HCT116 (cell line): Measurements from ENCODE around the gene MMP26.

Experiments
- ATF3 ChIP-seq: IDR thresholded peaks from 2 replicates; pipeline ENCODE4 v1.6.1; 2012
- CBX3 ChIP-seq: IDR thresholded peaks from 2 replicates; pipeline ENCODE4 v1.6.1; 2012; ENCODE audit warnings: low read depth
- CTCF ChIP-seq, 3 experiments: fragments of 200-600 bp in 1 of 3; sonication (generic) in 1 of 3; IDR thresholded peaks in 2 of 3; conservative IDR thresholded peaks in 1 of 3; 2 replicates each; pipeline ENCODE4 v1.5.1; 2012 to 2017; ENCODE audit warnings: low read depth in 2 of 3, low read length in 2 of 3, antibody characterized with exemption in 1 of 3, borderline replicate concordance in 1 of 3, control low read depth in 1 of 3, mild to moderate bottlenecking in 1 of 3, mixed read lengths in 1 of 3, mixed run types in 1 of 3, moderate library complexity in 1 of 3; ENCODE audit not compliant: insufficient read depth in 1 of 3
- EZH2 ChIP-seq: fragments of 200-600 bp; sonication (generic); IDR thresholded peaks from 2 replicates; pipeline ENCODE4 v1.6.1; 2017; ENCODE audit warnings: antibody characterized with exemption, mixed run types
- EZH2phosphoT487 ChIP-seq: fragments of 200-600 bp; IDR thresholded peaks from 2 replicates; pipeline ENCODE4 v1.6.1; 2018; ENCODE audit warnings: antibody characterized with exemption, borderline replicate concordance
- POLR2AphosphoS5 ChIP-seq: IDR thresholded peaks from 2 replicates; pipeline ENCODE4 v1.6.1; 2011; ENCODE audit warnings: mild to moderate bottlenecking, low read depth, low read length, moderate library complexity
- TCF7L2 ChIP-seq: IDR thresholded peaks from 2 replicates; pipeline ENCODE4 v1.7.0; 2011; ENCODE audit warnings: borderline replicate concordance, inconsistent platforms; ENCODE audit not compliant: insufficient read depth, insufficient read length; ENCODE audit errors: extremely low read depth
- YY1 ChIP-seq: IDR thresholded peaks from 2 replicates; pipeline ENCODE4 v1.6.1; 2011; ENCODE audit warnings: low read length, low read depth, moderate library complexity, mild to moderate bottlenecking; ENCODE audit not compliant: insufficient replicate concordance; ENCODE audit errors: extremely low read depth
- ZNF274 ChIP-seq: fragments of 200-500 bp; sonication (Bioruptor generic); IDR thresholded peaks from 2 replicates; pipeline ENCODE4 v1.6.1; 2014; ENCODE audit warnings: mild to moderate bottlenecking, low read depth, low read length, inconsistent platforms
- TF ChIP-seq, protein P1 (sequence below): IDR thresholded peaks from 2 replicates; pipeline ENCODE4 v1.6.1; 2011; ENCODE audit warnings: mild to moderate bottlenecking, low read length, moderate library complexity; ENCODE audit not compliant: insufficient replicate concordance; ENCODE audit errors: extremely low read depth
- TF ChIP-seq, protein P2 (sequence below): IDR thresholded peaks from 2 replicates; pipeline ENCODE4 v1.6.1; 2012; ENCODE audit warnings: low read depth

GRCh38 chr11:4682623-4683419, 21.8 kb upstream of the MMP26 start:
- TF ChIP-seq, protein P1, sequence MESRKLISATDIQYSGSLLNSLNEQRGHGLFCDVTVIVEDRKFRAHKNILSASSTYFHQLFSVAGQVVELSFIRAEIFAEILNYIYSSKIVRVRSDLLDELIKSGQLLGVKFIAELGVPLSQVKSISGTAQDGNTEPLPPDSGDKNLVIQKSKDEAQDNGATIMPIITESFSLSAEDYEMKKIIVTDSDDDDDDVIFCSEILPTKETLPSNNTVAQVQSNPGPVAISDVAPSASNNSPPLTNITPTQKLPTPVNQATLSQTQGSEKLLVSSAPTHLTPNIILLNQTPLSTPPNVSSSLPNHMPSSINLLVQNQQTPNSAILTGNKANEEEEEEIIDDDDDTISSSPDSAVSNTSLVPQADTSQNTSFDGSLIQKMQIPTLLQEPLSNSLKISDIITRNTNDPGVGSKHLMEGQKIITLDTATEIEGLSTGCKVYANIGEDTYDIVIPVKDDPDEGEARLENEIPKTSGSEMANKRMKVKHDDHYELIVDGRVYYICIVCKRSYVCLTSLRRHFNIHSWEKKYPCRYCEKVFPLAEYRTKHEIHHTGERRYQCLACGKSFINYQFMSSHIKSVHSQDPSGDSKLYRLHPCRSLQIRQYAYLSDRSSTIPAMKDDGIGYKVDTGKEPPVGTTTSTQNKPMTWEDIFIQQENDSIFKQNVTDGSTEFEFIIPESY: no peak
- no peak for TF ChIP-seq CTCF (IDR thresholded peaks at IDR 0.05 in 2 of 3, conservative IDR thresholded peaks at IDR 0.05 in 1 of 3; ENCODE audit: borderline replicate concordance in 1 of 3, insufficient read depth in 1 of 3, low read depth in 2 of 3, low read length in 2 of 3)
- TF ChIP-seq TCF7L2: no peak
- no peak for TF ChIP-seq YY1
- TF ChIP-seq CBX3: no peak
- TF ChIP-seq EZH2: no peak
- no peak for TF ChIP-seq EZH2phosphoT487
- TF ChIP-seq ATF3: no peak
- TF ChIP-seq, protein P2, sequence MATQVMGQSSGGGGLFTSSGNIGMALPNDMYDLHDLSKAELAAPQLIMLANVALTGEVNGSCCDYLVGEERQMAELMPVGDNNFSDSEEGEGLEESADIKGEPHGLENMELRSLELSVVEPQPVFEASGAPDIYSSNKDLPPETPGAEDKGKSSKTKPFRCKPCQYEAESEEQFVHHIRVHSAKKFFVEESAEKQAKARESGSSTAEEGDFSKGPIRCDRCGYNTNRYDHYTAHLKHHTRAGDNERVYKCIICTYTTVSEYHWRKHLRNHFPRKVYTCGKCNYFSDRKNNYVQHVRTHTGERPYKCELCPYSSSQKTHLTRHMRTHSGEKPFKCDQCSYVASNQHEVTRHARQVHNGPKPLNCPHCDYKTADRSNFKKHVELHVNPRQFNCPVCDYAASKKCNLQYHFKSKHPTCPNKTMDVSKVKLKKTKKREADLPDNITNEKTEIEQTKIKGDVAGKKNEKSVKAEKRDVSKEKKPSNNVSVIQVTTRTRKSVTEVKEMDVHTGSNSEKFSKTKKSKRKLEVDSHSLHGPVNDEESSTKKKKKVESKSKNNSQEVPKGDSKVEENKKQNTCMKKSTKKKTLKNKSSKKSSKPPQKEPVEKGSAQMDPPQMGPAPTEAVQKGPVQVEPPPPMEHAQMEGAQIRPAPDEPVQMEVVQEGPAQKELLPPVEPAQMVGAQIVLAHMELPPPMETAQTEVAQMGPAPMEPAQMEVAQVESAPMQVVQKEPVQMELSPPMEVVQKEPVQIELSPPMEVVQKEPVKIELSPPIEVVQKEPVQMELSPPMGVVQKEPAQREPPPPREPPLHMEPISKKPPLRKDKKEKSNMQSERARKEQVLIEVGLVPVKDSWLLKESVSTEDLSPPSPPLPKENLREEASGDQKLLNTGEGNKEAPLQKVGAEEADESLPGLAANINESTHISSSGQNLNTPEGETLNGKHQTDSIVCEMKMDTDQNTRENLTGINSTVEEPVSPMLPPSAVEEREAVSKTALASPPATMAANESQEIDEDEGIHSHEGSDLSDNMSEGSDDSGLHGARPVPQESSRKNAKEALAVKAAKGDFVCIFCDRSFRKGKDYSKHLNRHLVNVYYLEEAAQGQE: no peak
- TF ChIP-seq ZNF274: no peak
- no peak for TF ChIP-seq POLR2AphosphoS5
